Neutrophil (primary cell): ENCODE results near the gene ZIC1.

ENCODE experiments used
- H3K27ac ChIP-seq: fragments of 200-600 bp; sonication (generic); 2 replicates; pipeline ENCODE4 v1.5.1; 2016; ENCODE audit warnings: mild to moderate bottlenecking, moderate library complexity
- H3K27me3 ChIP-seq: fragments of 200-600 bp; sonication (generic); 2 replicates; pipeline ENCODE4 v1.6.0; 2016; ENCODE audit warnings: mild to moderate bottlenecking
- H3K36me3 ChIP-seq: fragments of 200-600 bp; sonication (generic); 2 replicates; pipeline ENCODE4 v1.5.1; 2017
- H3K4me1 ChIP-seq, 2 experiments: fragments of 200-600 bp in 1 of 2; sonication (generic) in 1 of 2; 1 replicate in 1 of 2; 2 replicates in 1 of 2; pipeline versions ENCODE4 v1.5.1 to v1.6.1; 2013 to 2016; ENCODE audit warnings: low read depth in 1 of 2, low read length in 1 of 2, mild to moderate bottlenecking in 1 of 2, moderate library complexity in 1 of 2; ENCODE audit not compliant: control insufficient read depth in 1 of 2, insufficient read depth in 1 of 2
- H3K4me3 ChIP-seq, 2 experiments: fragments of 200-600 bp in 1 of 2; sonication (generic) in 1 of 2; 1 replicate in 1 of 2; 2 replicates in 1 of 2; pipeline ENCODE4 v1.5.1; 2013 to 2016; ENCODE audit warnings: low read depth in 1 of 2, low read length in 1 of 2, mild to moderate bottlenecking in 1 of 2, moderate library complexity in 1 of 2
- H3K9me3 ChIP-seq: fragments of 200-600 bp; sonication (generic); 2 replicates; pipeline ENCODE4 v1.5.1; 2016
- TF ChIP-seq, protein P1 (sequence below): fragments of 200-600 bp; sonication (generic); IDR thresholded peaks from 2 replicates; pipeline ENCODE4 v1.5.1; 2016; ENCODE audit warnings: antibody characterized with exemption

The ZIC1 gene

DNA sequence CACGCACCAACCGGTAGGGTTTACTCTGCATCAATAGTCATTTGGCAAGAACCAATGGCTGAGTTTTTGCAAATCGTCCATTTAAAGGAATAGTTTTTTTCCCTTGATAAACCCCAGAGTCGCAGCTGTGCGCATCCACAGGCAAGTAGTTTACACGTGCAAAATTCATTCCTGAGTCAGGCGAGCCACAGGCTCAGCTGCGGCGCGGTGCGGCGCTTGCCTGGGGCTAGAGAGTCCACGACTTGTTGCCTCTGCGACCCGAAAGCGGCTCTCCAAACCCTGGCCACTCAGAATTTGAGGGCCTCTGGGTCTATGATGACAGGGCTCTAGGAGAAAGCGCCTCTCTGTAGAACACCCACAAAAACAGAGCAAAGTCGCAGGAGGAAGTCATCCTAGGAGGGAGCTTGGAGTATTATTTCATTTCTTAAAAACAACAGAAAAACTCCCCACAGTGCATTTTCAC, 39.5 kb upstream of the ZIC1 start:
- H3K4me3 ChIP-seq = no peak overlapping the region
- peaks cover 99% of the 10 kb centered on the region for H3K27me3 ChIP-seq
- H3K9me3 ChIP-seq = no peaks in the 10 kb centered on the region

DNA sequence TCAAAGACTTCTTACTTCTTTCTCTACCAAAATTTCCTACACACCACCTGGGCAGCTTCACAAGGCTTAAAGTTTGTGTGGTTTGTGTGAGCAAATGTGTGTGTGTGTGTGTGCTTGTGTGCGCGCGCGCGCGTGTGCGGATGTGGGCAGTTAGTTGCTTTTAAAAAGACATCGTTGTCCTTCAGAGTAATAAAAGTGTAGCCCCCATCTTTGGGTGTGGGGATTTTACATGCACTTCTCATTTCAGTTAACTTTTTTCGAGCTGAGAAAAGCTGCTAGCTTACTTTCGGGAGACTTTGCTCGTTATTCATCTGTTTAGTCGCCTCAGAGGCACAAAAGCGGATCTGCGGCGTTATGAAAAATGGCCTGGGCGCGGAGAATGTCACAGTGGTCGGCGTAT, 38.8 kb upstream of the ZIC1 start:
- Histone ChIP-seq H3K36me3 (no peaks in the 10 kb centered on the region), H3K27me3 (peaks cover 99% of the 10 kb centered on the region), H3K9me3 (no peaks in the 10 kb centered on the region), H3K4me3 (no peak overlapping the region), H3K4me1 (no peaks in the 10 kb centered on the region), H3K27ac (no peak overlapping the region)
- TF ChIP-seq, protein P1, sequence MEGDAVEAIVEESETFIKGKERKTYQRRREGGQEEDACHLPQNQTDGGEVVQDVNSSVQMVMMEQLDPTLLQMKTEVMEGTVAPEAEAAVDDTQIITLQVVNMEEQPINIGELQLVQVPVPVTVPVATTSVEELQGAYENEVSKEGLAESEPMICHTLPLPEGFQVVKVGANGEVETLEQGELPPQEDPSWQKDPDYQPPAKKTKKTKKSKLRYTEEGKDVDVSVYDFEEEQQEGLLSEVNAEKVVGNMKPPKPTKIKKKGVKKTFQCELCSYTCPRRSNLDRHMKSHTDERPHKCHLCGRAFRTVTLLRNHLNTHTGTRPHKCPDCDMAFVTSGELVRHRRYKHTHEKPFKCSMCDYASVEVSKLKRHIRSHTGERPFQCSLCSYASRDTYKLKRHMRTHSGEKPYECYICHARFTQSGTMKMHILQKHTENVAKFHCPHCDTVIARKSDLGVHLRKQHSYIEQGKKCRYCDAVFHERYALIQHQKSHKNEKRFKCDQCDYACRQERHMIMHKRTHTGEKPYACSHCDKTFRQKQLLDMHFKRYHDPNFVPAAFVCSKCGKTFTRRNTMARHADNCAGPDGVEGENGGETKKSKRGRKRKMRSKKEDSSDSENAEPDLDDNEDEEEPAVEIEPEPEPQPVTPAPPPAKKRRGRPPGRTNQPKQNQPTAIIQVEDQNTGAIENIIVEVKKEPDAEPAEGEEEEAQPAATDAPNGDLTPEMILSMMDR = no peak

More for the DNA sequence above, 39.5 kb upstream of the ZIC1 start:
- TF ChIP-seq, protein P1 = no peak
- H3K4me1 ChIP-seq = no peaks in the 10 kb centered on the region
- no peak overlapping the region for H3K27ac ChIP-seq
- H3K36me3 ChIP-seq = no peaks in the 10 kb centered on the region

DNA sequence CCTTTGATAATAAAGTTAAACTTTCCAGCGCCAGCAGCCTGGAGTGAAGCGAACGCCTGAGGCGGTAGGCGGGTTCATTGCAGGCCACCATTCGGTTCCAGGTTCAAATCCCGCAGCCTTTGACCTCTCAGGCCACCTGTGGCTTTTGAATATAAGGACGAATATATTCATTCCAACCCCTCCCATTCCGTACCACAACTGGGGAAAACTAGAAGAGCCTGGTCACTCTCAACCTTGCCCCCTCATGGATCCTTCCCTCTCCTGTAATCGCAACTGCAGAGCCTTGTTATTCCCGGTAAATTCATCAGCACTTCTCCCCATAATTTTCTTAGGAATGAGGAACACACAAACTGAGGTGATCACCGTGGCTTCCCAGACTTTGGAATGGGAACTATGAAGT, 38.0 kb upstream of the ZIC1 start:
- no peaks in the 10 kb centered on the region for H3K9me3 ChIP-seq
- no peaks in the 10 kb centered on the region for H3K36me3 ChIP-seq

DNA sequence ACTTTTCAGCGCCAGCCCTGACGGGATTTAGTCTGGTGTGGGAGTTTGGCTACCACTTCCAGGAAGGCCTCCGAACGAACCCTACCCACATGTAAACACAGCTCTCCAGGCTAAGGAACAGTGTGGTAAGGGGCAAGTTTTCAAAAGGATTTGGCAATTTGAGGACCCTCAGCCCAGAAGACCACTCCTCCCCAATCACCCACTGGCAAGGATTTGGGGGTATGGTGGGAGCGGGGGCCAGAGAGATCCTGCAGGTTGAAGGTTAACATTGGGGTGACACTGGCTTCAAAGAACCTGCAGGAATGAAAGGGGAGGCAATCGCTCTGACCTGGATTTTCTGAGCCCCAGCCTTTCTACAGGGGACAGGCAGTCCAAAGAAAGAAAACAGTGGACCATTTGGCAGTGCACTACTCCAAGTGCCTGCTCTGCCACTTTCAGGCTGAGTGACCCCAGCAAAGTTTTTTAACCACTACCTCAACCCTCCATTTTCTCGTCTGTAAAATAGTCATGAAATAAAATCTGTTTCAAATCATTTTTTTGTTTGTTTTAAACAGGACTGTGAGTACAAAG, 37.3 kb upstream of the ZIC1 start:
- TF ChIP-seq, protein P1 = no peak

More for the DNA sequence above, 38.0 kb upstream of the ZIC1 start:
- TF ChIP-seq, protein P1 = no peak
- no peak overlapping the region for H3K27ac ChIP-seq
- H3K27me3 ChIP-seq = peaks cover 99% of the 10 kb centered on the region
- H3K4me1 ChIP-seq = no peaks in the 10 kb centered on the region
- no peak overlapping the region for H3K4me3 ChIP-seq

DNA sequence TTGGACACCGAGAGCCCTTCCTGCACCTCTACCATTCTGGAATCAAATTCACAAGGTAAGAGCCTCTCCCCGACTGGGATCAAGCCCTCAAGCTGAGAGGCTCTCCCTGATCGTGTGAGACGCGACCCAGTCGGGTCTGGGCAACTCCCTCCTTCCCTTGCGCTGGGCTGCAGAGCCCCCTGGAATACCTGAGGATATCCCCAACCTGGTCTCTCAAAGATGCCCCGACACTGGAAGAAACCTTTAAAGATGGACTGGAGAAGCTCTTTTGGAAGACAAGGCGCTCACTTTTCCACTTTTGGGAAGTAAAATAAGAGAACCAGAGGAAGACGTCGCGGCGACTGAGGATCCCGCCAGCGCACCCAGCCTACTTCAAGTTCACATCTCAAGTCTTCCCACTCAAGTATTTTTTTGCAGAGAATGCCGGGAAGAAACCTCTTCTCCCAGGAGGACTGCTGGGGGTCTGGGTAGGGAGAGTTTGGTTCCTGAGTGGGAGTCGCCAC, 36.6 kb upstream of the ZIC1 start:
- no peaks in the 10 kb centered on the region for H3K36me3 ChIP-seq
- H3K9me3 ChIP-seq = no peaks in the 10 kb centered on the region
- H3K4me1 ChIP-seq = no peaks in the 10 kb centered on the region
- H3K27ac ChIP-seq = no peak overlapping the region
- TF ChIP-seq, protein P1 = no peak
- peaks cover 100% of the 10 kb centered on the region for H3K27me3 ChIP-seq
- no peak overlapping the region for H3K4me3 ChIP-seq

More for the DNA sequence above, 37.3 kb upstream of the ZIC1 start:
- H3K27me3 ChIP-seq = peaks cover 100% of the 10 kb centered on the region
- H3K27ac ChIP-seq = no peak overlapping the region
- H3K4me1 ChIP-seq = no peaks in the 10 kb centered on the region
- no peaks in the 10 kb centered on the region for H3K9me3 ChIP-seq
- no peaks in the 10 kb centered on the region for H3K36me3 ChIP-seq
- no peak overlapping the region for H3K4me3 ChIP-seq
